ENCODE data around the gene TXLNG. TPM values are rescaled to one million over a fixed set of nuclear protein-coding genes. Genes with fewer than 3 reads are reported as not detected.

The TXLNG gene
- polyA plus RNA-seq, 1 of the 3 experiments (the other 2 are of a cell fraction), result 12.1 TPM

DNA sequence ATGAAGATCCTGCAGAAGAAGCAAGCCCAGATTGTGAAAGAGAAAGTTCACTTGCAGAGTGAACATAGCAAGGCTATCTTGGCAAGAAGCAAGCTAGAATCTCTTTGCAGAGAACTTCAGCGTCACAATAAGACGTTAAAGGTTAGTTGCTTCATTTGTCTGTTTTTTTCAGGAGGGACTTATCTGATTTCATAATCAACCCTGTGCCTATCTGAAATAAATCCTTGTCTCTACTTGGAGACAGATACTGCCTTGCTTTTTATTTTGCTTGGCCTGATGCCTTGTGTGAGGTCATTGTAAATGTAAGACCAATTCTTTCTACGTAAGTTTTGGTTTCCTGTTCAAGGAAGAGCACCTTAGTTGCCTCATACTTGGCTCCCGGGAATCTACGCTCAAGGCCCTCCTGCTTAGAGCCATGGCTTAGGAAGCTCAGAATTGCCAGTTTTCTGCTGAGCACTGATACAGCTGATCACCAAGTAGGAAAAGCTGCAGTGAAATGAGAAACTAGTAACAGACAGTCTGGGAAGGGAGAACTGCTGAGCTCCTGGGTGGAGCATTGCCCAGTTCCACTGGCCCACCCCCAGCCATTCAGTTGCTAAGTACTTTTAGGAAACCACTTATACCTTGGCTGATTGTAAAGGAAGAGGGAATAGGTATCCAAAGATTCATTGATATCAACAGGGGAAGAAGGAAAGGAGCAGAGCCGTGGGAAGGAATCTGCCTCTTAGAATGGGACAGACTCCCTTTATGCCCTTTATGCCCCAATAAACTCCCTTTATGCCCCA, 42.0 kb downstream of the TXLNG start:
- Histone ChIP-seq H3K4me3 (ENCODE audit: low read depth in 2 of 2, low read length in 1 of 2) (no peak overlapping the region), H3K27me3 (ENCODE audit: insufficient read depth) (no peaks in the 10 kb centered on the region), H3K9me3 (no peaks in the 10 kb centered on the region), H3K9me2 (no peaks in the 10 kb centered on the region), H3K4me2 (peak overlapping the region; percentile 30; the same call in 1 of the 2 replicates), H3K79me2 (ENCODE audit: insufficient read depth) (no peaks in the 10 kb centered on the region), H3K27ac (ENCODE audit: low read depth in 2 of 2, low read length in 1 of 2) (peak overlapping the region; percentile 23 to 75; a peak in 3 of 4 replicates), H4K20me1 (ENCODE audit: insufficient read depth) (no peaks in the 10 kb centered on the region), H3K9ac (peak overlapping the region; percentile 10; the same call in 1 of the 2 replicates), H3K36me3 (replicated peaks in 1 of 2; ENCODE audit: control insufficient read depth in 1 of 2, insufficient read depth in 2 of 2, low read length in 1 of 2) (peaks cover 18 to 40% of the 10 kb centered on the region in 2 experiments), H3K4me1 (ENCODE audit: control insufficient read depth in 1 of 2, insufficient read depth in 2 of 2, low read depth in 1 of 2, low read length in 1 of 2) (peaks cover 16 to 21% of the 10 kb centered on the region in 2 experiments; a peak in 3 of 4 replicates), H2AFZ (ENCODE audit: low read depth) (no peak overlapping the region), H3F3A (replicated peaks; ENCODE audit: insufficient read depth) (peaks cover 30% of the 10 kb centered on the region)
- DNase-seq, result no peak
- POLR2A ChIA-PET, result no interaction called here
- WGBS (ENCODE audit: low lambda C conversion rate), result 52% methylated on average over 6 of the region's 6 CpGs
- TF ChIP-seq SMC3 (IDR thresholded peaks at IDR 0.05; ENCODE audit: low read depth, low read length) (no peak), TCF12 (IDR thresholded peaks at IDR 0.05) (peak; percentile 55), NFIC (IDR thresholded peaks at IDR 0.05; ENCODE audit: borderline replicate concordance) (peak; percentile 78), EP300 (IDR thresholded peaks at IDR 0.05; ENCODE audit: borderline replicate concordance in 1 of 2, low read depth in 1 of 2, low read length in 1 of 2) (0 out of 4 replicates have a peak, but pooled peaks of 1 of the 2 experiments have one; percentile 16), JUND (IDR thresholded peaks at IDR 0.05) (peak; percentile 39; the same call in 1 of the 2 replicates)
- TF ChIP-seq, protein P1, sequence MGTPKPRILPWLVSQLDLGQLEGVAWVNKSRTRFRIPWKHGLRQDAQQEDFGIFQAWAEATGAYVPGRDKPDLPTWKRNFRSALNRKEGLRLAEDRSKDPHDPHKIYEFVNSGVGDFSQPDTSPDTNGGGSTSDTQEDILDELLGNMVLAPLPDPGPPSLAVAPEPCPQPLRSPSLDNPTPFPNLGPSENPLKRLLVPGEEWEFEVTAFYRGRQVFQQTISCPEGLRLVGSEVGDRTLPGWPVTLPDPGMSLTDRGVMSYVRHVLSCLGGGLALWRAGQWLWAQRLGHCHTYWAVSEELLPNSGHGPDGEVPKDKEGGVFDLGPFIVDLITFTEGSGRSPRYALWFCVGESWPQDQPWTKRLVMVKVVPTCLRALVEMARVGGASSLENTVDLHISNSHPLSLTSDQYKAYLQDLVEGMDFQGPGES (IDR thresholded peaks at IDR 0.05; ENCODE audit: low read depth, low read length), result no peak
- TF ChIP-seq, protein P2, sequence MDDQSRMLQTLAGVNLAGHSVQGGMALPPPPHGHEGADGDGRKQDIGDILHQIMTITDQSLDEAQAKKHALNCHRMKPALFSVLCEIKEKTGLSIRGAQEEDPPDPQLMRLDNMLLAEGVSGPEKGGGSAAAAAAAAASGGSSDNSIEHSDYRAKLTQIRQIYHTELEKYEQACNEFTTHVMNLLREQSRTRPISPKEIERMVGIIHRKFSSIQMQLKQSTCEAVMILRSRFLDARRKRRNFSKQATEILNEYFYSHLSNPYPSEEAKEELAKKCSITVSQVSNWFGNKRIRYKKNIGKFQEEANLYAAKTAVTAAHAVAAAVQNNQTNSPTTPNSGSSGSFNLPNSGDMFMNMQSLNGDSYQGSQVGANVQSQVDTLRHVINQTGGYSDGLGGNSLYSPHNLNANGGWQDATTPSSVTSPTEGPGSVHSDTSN (IDR thresholded peaks at IDR 0.05), result peak; percentile 83
- TF ChIP-seq, protein P3, sequence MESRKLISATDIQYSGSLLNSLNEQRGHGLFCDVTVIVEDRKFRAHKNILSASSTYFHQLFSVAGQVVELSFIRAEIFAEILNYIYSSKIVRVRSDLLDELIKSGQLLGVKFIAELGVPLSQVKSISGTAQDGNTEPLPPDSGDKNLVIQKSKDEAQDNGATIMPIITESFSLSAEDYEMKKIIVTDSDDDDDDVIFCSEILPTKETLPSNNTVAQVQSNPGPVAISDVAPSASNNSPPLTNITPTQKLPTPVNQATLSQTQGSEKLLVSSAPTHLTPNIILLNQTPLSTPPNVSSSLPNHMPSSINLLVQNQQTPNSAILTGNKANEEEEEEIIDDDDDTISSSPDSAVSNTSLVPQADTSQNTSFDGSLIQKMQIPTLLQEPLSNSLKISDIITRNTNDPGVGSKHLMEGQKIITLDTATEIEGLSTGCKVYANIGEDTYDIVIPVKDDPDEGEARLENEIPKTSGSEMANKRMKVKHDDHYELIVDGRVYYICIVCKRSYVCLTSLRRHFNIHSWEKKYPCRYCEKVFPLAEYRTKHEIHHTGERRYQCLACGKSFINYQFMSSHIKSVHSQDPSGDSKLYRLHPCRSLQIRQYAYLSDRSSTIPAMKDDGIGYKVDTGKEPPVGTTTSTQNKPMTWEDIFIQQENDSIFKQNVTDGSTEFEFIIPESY (IDR thresholded peaks at IDR 0.05; ENCODE audit: borderline replicate concordance, low read depth), result no peak
- CTCF ChIA-PET, result interaction anchor here (0.6 to 6.6 kb wide), 6 partner anchors 12 to 1462 kb away, joined by 3 to 74 read pairs (median 4); no protein-coding TSS in a partner anchor

DNA sequence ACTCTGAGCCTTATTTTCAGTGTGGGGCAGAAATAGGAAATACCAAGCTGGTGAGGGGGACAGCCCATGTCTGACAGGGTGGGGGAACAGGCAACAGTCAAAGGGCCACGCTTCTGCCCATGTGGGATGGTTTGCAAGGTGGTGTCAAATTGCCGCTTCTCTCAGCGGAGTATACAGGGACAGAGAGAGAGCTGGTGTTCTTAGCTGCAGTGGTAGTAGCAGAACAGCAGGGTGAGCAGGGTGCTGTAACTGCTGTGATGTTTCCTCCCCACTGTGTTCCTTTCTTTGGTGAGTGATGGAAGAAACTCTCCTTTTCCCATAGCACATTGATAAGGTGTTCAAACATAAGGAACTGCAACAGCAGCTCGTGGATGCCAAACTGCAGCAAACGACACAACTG, 46.0 kb downstream of the TXLNG start:
- no peak overlapping the region for H2AFZ ChIP-seq (ENCODE audit: low read depth)
- H3K27me3 ChIP-seq (ENCODE audit: insufficient read depth), result no peaks in the 10 kb centered on the region
- H3K9me2 ChIP-seq, result no peaks in the 10 kb centered on the region
- no peak overlapping the region for H3K9ac ChIP-seq
- H3K27ac ChIP-seq (ENCODE audit: low read depth in 2 of 2, low read length in 1 of 2), result no peak overlapping the region; a peak in 1 of 4 replicates
- ChIA-PET POLR2A (no interaction called here), CTCF (interaction anchor here (1.6 to 3.1 kb wide), 2 partner anchors 51 to 214 kb away, joined by 8 to 9 read pairs; no protein-coding TSS in a partner anchor)
- peaks cover 10% of the 10 kb centered on the region for H3F3A ChIP-seq (replicated peaks; ENCODE audit: insufficient read depth)
- TF ChIP-seq, protein P4, sequence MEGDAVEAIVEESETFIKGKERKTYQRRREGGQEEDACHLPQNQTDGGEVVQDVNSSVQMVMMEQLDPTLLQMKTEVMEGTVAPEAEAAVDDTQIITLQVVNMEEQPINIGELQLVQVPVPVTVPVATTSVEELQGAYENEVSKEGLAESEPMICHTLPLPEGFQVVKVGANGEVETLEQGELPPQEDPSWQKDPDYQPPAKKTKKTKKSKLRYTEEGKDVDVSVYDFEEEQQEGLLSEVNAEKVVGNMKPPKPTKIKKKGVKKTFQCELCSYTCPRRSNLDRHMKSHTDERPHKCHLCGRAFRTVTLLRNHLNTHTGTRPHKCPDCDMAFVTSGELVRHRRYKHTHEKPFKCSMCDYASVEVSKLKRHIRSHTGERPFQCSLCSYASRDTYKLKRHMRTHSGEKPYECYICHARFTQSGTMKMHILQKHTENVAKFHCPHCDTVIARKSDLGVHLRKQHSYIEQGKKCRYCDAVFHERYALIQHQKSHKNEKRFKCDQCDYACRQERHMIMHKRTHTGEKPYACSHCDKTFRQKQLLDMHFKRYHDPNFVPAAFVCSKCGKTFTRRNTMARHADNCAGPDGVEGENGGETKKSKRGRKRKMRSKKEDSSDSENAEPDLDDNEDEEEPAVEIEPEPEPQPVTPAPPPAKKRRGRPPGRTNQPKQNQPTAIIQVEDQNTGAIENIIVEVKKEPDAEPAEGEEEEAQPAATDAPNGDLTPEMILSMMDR (IDR thresholded peaks at IDR 0.05), result 0 out of 2 replicates have a peak, but pooled peaks have one; percentile 13
- TF ChIP-seq FOXJ3 (CRISPR knock-in tag; IDR thresholded peaks at IDR 0.05), result no peak
- peaks cover 32 to 72% of the 10 kb centered on the region in 2 experiments for H3K36me3 ChIP-seq (replicated peaks in 1 of 2; ENCODE audit: control insufficient read depth in 1 of 2, insufficient read depth in 2 of 2, low read length in 1 of 2)
- WGBS (ENCODE audit: low lambda C conversion rate), result 83% methylated on average over 5 of the region's 5 CpGs
- H3K4me1 ChIP-seq (ENCODE audit: control insufficient read depth in 1 of 2, insufficient read depth in 2 of 2, low read depth in 1 of 2, low read length in 1 of 2), result peaks cover 7 to 17% of the 10 kb centered on the region in 2 experiments; a peak in 3 of 4 replicates
- H3K79me2 ChIP-seq (ENCODE audit: insufficient read depth), result no peaks in the 10 kb centered on the region
- H3K4me3 ChIP-seq (ENCODE audit: low read depth in 2 of 2, low read length in 1 of 2), result no peak overlapping the region
- no peak for DNase-seq
- no peaks in the 10 kb centered on the region for H3K9me3 ChIP-seq
- H3K4me2 ChIP-seq, result peak overlapping the region; percentile 27; the same call in 1 of the 2 replicates
- H4K20me1 ChIP-seq (ENCODE audit: insufficient read depth), result no peaks in the 10 kb centered on the region
